HG03159 (cell line): ENCODE data around the gene WDR46.
A peak's percentile ranks its signal among the peaks of the same experiment; 100 is the strongest.

Source experiments
- ATAC-seq: cut with Tn5 transposase; IDR thresholded peaks from one replicate; pipeline ENCODE4 v1.9.1; 2021; ENCODE audit warnings: mild to moderate bottlenecking, moderate library complexity; ENCODE audit not compliant: unreplicated experiment

Gene WDR46

GRCh38 chr6:33314515-33314942, 25.5 kb upstream of the WDR46 start:
- no peak for ATAC-seq

GRCh38 chr6:33313709-33314514, 24.9 kb upstream of the WDR46 start, which contains the start of gene TAPBP:
Gene TAPBP, minus strand, starts transcription at chr6:33314078. Its CDS starts 37 bp downstream, at chr6:33314041.
- peak; percentile 38 for ATAC-seq

- ATAC-seq = peak; percentile 0
These were observed 24.2 kb upstream of the WDR46 start for GRCh38 chr6:33313105-33313708.

GRCh38 chr6:33312361-33313104, 23.5 kb upstream of the WDR46 start:
- ATAC-seq = peak; percentile 35

- no peak for ATAC-seq
These were observed 17.3 kb upstream of the WDR46 start for GRCh38 chr6:33306356-33306755.

GRCh38 chr6:33305052-33305451, 16.0 kb upstream of the WDR46 start:
- ATAC-seq = no peak

- no peak for ATAC-seq
These were observed 15.2 kb upstream of the WDR46 start for GRCh38 chr6:33304216-33304615.

GRCh38 chr6:33301877-33302276, 12.8 kb upstream of the WDR46 start:
- ATAC-seq = no peak

GRCh38 chr6:33299237-33299944, 10.4 kb upstream of the WDR46 start:
- peak; percentile 71 for ATAC-seq

- ATAC-seq = peak; percentile 15
These were observed 9.8 kb upstream of the WDR46 start, which contains the start of gene RGL2 for GRCh38 chr6:33298773-33299236. Gene RGL2, minus strand, starts transcription at chr6:33298942. Its CDS starts 332 bp downstream, at chr6:33298610.

GRCh38 chr6:33297956-33298772, 9.1 kb upstream of the WDR46 start:
- ATAC-seq = no peak

- ATAC-seq = no peak
These were observed 8.4 kb upstream of the WDR46 start for GRCh38 chr6:33297406-33297955.

- ATAC-seq = no peak
These were observed 7.9 kb upstream of the WDR46 start for GRCh38 chr6:33296797-33297405.

- no peak for ATAC-seq
These were observed 6.8 kb upstream of the WDR46 start for GRCh38 chr6:33295621-33296369.

- no peak for ATAC-seq
These were observed 5.2 kb upstream of the WDR46 start for GRCh38 chr6:33294086-33294823.

GRCh38 chr6:33292996-33293682, 4.1 kb upstream of the WDR46 start:
- no peak for ATAC-seq

GRCh38 chr6:33290459-33290858, 1.4 kb upstream of the WDR46 start:
- ATAC-seq = no peak
